ENCODE results near the gene MCU.

DNA sequence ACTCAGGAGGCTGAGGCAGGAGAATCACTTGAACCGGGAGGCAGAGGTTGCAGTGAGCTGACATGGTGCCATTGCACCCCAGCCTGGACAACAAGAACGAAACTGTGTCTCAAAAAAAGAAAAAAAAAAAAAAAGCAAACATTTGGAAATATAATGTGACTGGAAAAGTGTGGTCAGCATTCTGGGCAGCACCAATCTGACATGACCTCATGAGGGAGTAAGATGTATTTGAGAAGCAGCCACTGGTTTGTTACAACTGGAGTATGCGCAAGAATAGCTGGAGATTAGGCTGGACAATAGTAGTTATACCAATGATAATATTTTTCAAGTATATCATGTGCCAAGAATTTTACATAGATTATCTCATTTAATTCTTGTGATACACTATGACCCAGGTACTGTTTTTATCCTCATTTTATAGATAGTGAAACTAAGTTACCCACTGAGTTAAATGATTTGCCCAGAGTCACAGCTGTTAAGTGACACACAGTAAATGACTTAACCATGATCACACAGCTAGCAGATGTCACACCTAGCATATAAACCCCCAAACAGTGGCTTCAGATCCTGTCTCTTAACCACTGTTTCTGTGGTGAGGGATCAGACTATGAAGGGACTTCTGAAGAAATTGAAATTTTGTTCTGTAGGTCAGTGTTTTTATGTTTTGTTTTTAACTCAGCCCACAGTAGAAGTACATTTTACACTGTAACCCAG is 11.1 kb downstream of the MCU start:
- no peak for TF ChIP-seq POLR2AphosphoS5 (IDR thresholded peaks at IDR 0.05; ENCODE audit: low read depth, low read length)
- TF ChIP-seq TAF1 (IDR thresholded peaks at IDR 0.05; ENCODE audit: borderline replicate concordance, low read depth, low read length), result no peak
- no peak for TF ChIP-seq POLR2A (IDR thresholded peaks at IDR 0.05; ENCODE audit: low read depth, low read length)

Measured in GM12892 (cell line).